Stimulated activated CD4-positive, alpha-beta T cell treated with anti-CD3 and anti-CD28 coated beads, Interleukin-15, amount 100 ng/mL, for 24 hours (primary cell): ENCODE results near the gene GNB1L.
"Not testable (repeated sequence)": the region's sequence is repeated elsewhere in the genome, so short reads cannot be mapped to it uniquely, and the experiment has no call there.

Experiments used
- DNase-seq: peaks from one replicate; pipeline ENCODE4 v3.0.0-alpha.2; 2020

The GNB1L gene

DNA sequence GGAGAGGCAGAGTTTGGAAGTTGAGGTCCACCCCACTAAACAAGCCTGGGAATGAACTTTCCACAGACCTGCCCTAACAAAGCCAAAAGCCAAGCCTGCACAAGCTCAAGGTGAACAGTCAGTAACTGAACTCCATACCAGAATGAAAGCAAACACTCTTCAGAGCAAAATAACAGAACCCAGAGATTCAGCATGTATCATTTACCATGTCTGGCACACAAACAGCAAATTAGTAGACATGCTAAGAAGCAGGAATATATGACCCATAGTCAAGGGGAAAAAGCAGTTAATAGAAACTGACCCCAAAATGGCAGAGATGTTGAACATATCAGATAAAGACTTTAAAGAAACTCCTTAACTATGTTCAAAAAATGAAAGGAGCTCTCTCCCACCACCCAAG is 62.8 kb downstream of the GNB1L start:
- DNase-seq, result no peak

DNA sequence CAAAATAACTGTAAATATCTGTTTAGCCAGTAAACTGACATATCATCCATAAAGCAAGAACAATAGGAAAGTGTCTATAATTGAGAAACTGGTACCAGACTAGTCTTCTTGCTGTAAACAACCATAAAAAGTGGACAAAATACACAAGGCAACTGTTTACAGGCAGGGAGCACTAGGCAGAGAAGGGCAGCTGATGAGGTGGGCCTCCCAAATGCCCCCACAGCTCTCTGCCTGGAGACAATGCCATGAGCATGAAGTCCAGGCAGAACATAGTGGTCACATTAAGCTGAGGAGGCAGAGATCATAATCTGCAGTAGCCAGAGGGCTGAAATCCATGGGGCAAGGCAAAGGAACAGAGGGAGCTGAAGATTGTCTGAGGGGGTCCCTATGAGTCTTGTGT is 63.4 kb downstream of the GNB1L start:
- DNase-seq, result no peak

DNA sequence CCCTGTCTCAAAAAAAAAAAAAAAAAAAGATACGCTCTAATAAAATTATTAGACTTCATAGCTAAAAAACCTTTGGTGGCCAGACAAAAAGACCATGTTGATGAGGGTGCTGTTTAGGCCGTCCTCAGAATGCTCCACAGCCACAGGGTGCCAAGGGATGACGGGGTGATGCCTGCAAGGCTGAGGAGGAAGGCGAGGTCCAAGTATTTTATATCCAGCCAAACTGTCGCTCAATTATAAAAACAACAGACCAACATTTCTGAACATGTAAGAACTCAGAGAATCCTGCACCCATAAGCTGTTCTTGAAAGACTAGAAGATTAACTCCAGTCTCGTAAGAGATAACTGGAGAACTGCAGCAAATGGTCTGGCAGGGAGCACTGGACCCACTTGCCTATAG is 64.8 kb downstream of the GNB1L start:
- no peak for DNase-seq

DNA sequence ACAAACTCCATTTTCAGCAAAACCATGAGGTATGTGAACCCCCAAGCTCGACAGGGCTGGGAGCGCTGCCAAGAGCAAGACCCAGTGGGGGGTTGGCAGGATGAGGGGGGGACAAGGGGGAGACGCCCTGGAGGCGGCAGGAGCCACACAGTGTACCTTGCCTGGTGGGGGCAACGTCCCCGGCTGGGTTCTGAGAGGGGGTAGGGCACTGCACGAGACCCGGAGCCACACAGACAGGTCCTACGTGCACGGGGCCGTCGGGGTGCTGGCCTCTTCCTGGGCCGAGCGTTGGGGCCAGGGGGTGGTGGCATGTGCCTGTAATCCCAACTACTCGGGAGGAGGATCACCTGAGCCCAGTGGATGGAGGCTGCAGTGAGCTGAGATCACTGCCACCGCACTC is 65.3 kb downstream of the GNB1L start:
- no peak for DNase-seq

DNA sequence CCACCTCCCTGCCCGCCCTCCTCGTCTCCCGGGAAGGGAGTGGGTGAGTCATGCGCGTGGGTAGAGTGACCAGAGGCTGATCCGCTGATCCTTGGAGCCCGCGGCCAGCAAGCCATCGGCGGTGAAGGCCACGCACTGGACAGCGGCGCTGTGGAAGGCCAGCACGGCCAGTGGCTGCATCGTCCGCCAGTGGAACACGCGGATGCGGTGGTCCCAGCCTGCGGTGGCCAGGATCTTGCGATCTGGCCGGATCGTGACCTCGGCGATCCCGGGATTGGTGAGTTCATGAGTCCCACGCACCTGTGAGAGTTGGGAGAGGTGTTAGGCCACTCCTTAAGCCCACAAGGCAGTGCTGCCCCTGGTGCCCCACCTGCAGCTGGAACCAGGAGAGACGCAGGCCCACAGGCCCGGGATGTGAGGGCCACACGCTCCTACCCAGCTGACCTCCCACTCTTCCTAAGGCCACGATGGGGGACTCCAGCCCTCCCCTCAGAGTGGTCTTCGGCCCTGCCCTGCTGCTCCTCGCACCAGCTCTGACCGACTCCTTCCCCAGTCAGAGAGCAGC is 65.9 kb downstream of the GNB1L start:
- DNase-seq, result no peak

DNA sequence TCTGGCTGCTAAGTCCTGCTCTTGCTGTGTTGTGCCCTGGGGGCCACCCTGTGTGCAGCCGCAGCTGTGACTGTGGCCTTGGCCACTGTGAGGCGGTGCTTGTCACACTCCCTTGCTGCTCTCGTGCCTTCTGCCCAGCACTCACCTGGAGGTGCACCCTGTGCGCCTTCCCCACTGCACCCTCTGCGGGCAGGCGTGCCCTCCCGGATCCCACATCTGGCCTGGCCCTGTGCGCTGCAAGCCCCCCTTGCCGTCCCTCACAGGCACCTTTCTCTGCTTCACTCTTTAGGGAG is 66.9 kb downstream of the GNB1L start:
- no peak for DNase-seq

DNA sequence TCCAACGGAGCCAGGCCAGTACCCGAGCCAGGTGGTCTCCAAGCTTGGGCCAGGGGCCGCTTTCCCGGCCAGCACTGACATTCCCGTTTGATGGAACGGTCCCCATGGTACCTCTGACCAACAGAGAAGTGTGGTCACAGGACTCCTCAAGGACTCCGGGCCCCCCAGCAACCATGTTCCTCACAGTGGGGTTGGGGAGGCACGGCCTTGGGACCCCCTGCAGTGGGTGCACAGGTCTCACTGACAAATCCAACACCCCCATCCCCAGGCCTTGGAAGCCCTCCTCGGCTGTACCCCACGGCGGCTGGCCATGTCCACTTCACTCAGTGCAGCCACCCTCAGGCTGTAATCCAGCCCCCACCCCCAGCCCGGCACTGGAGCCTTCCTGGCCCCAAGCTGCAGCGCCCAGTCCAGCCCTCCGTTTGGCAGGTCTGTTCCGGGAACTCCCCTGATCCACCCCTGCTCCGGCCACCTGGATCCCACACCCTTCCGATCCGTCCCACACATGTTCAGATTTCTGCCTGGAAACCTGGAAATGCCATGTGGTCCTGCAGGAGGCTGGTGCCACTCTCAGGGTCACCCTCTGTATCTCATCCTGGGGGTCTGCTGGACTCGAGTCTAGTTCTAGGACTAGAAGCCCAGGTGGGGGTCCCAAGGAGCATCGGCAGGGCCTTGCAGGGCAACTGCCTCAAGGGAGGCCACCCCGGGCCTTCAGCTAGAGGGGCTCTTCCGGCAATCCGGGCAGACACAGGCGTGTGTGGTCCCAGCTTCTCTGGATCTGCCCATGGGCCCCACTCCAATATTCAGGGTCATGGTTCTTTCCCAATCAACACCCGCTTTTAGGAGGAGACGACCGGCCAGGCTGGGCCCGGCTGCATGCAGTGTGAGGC is 67.5 kb downstream of the GNB1L start:
- DNase-seq, result no peak

DNA sequence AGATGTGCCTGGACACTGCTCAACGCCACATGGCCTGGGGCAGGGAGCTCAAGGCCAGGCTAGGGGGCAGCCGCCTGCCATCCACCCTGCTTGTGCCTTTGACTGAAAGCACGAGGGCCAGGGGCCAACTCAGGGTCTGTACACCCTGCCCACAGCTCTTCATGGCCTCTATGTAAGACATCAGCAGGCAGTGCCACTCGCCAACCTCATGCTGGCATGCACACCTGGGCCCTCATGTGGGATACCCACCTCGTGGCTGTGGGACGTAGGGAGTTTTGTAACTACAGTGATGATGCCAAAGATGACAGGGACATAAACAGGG is 68.4 kb downstream of the GNB1L start:
- no peak for DNase-seq

DNA sequence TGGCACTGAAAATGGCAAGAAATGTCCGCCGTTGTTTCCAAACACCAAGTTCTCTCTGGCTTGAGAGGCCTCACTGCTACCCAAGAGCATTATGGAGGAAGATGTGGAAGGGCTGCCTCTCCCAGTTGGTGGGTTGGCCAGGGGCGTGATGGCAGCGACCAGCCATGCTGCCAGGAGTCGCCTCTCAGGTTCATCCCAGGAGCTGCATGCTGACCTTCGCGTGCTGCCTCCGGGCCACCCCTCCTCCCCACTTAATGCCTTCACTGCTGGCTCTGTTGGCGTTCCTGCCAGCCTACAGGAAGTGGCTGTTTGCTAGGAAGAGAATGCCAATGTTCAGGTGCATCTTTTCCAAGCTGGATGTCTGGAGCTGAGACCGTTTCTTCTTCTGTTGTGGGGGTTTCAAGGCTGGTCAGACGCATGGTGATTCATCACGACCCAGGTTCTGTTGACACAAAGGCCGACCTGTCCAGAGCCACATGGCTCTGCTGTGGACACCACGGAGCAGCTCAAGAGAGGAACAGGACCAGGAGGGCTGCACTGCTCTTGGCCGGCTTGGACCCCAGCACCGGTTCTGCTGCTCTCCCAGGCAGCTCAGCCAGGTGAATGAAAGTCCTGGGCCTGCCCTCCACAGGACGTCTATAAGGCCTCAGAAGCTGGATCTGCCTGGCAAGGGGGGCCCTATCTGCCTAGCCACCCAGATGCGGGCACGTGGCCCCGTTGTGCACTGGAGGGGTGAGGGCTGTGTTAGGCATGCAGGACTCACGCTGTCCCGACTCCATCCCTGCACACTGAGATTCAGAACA is 69.0 kb downstream of the GNB1L start:
- DNase-seq, result no peak

DNA sequence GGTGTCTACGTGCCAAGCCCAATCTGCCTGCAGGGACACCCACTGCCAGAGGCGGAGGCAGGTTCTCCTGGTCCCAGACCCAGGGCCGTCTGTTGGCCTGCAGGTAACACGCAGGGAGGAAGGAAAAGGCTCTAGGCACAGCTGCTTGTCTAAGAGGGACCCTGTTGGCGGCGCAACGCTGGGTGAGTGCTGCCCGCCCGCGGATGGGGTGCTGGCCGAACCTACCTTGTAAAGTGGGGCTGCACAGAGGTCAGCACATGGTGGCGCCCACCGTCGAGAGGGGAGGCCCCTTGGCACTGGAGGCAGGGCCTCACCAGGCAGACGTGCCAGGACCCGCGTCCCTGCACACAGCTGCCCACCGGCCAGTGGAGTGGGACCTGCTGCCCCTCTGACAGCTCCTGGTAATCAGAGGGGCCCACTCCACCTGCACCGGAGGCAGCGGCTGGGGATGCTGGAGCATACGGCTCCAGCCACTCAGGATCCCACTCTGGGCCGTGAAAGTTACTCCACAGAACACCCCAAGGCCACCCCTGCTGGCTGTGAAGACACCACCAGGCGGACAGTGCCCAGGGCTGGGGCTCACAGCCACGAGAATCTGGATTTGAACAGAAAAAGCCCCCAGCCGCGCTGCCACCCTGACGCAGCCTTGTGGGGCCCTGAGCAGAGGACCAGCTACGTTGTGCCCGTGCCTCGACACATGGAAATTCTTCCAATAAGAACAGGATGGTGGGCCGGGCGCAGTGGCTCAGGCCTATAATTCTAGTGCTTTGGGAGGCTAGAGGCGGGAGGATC is 70.1 kb downstream of the GNB1L start:
- DNase-seq, result no peak

DNA sequence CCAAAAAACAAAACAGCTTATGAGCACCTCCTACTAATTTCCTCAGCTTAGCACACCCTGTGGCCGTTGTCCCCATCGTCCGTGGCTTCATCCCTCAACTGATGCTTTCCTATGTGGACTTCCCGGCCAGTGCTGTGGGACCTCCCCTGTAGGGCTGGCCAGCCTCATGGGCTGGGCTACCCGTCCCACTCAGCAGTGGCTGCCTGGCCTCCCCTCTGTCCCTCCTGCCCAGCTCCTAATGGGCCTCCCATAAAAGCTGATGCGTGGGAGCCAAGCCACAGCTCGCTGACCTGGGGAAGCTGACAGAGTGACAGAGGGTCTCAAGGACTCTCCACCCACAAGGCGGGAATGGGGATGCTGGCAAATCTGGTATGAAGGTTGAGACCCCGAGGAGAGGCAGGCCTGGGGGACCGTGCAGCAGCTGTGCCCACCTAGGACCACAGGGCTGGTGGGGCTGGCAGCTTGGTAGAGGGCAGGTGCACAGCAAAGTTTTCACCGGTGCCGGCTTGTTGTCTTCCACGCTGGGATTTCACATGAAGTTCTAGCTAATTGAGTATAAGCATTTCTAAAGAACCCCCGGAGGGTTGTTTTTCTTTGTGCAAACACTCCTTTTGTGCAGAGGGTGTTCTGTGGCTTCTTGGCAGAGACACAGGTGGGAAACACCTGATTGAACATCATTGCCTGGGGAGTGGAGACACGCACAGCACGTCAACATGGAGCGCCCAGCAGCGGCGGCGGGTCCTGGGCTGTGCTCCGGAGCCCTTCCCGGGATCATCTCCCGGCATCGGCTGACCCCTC is 70.9 kb downstream of the GNB1L start:
- no peak for DNase-seq

DNA sequence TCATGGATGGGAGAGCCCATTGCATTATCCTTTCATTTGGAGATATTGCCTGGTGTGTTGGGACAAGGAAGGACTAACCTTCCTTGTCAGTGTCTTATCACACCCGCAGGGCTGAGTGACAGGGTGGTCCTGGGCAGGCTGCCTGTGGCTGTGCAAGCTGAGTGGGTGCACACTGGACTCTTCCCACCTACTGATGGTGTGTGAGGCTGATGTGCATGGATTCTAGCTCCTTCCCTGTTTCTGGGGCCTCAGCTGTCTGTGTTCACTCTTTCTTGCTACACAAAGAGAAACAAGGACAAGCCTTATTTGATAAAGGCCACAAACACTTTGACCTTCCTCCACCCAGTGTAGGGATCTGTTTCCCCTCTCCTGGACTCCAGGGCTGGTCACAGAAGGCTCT is 72.1 kb downstream of the GNB1L start:
- no peak for DNase-seq

DNA sequence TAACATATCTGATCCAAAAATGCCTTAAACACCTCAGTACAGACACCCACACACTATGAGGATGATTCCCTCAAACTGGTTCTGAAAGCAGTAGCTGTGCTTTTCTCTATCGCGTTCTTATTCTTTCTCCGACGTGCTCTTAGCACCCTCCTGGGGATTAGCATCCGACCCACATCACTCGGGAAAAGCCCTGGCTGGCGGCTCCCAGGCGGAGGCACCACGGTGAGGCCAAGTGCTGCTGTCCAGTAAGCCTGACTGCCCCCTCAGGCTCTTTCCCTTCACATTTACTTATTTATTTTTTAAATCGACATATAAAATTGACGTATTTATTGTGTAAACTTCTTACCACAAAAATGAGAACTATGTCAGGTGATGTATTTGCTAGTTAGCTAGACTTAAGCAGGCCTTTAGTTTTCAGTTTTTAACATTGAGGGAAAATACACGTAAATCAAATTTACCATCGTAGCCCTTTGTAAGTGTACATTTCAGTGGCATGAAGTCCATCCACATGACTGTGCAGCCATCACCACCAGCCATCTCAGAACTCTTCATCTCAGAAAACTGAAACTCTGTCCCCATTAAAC is 74.9 kb downstream of the GNB1L start:
- DNase-seq, result no peak

DNA sequence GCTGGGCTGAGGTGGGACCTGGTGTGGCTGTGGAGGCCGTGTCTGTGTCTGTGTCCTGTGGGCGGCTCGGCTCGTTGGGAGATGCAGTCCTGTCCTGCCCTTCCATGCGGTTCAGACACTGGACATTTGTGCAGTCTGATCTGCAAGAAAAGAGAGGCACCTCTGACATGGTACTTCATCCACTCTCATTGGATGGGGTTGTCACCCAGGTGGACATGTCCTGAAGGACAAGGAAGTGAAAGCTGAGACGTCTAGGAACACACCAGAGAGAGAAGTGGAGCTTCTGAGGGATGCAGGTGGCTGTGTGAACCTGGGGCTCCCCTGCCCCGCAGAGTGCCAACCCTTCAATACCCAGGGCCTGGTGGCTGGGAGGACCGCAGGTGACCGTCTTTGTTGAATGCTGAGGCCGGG is 75.7 kb downstream of the GNB1L start:
- no peak for DNase-seq

DNA sequence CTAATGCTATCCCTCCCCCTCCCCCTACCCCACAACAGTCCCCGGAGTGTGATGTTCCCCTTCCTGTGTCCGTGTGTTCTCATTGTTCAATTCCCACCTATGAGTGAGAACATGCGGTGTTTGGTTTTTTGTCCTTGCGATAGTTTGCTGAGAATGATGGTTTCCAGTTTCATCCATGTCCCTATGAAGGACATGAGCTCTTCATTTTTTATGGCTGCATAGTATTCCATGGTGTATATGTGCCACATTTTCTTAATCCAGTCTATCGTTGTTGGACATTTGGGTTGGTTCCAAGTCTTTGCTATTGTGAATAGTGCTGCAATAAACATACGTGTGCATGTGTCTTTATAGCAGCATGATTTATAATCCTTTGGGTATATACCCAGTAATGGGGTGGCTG is 77.5 kb downstream of the GNB1L start:
- DNase-seq, result not testable (repeated sequence)

DNA sequence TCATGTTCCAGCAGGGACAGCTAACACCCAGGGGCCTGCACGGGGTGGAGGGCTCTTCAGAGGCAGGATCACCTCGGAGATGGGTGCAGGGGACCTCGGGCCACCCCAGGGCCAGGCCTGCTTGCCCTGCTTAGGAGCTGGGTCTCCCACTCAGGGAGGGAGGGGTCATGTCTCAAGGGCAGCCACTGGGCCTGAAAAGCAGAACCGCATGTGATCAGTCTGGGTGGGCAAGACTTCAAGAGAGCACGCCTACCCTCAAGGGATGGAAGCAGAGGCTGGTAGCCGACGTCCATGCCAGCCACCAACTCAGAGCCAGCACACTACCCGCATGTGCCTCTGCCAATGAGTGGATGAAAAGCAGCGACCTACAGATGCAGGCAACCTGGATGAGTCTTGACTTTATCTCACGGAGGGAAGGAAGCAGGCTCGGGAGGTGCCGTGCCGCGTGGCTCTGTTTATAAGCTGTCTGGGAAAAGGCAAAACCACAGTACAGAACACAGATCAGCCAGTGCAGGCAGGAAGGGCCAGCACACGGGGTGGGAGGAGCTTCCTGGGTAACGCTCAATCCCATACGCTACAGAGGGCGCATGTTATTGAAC is 78.1 kb downstream of the GNB1L start:
- no peak for DNase-seq

DNA sequence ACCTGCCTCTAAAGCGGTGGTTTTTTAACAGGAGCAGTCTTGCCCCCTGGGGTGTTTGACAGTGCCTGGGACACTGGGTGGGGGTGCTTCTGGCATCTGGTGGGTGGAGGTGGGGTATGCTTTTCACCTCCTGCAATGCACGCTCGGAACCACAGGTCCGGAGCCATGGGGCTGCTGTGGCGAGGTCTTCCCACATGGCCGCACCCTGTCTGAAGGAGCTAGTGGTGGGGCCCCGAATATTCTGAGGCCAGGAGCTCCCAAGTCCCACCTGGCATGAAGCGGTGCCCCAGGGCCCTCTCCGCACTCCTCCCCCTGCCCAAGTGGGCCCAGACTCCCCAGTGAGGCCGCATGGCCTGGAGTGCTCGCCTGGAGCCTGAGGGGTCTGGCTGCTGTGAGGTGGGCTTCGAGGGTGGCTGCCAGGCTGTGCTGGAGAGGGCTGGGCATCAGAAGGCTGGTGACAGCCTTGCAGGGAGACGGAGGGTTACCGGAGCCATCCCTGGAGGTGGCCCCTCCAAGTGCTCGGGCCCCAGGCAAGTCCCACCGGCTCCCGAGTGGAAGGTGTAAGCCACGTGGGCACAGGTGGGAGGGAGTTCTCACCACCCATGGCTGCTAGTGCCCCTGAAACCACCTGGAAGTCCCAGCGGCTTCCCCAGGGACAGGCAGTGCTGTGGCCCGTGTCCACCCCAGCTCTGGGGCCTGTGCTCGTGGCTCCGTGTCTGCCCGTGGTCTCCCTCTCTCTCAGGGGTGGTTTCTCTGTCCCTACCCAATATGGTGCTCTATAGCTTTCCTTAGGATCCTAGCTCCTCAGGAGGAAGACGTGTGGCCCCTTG is 79.0 kb downstream of the GNB1L start:
- DNase-seq, result no peak

DNA sequence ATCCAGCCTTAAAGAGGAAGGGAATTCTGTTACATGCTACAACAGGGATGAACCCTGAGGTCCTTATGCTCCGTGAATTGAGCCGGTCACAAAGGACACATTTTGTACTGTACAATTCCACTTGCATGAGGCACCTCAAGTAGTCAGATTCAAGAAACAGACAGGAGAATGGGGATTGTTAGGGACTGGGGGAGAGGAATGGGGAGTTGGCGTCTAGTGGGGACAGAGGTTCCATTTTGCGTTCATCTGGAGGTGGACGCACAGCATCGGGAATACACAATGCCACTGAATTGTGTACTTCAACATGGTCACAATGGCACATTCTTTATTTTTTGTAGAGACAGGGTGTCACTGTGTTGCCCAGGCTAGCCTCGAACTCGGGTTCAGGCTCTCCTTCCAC is 80.0 kb downstream of the GNB1L start:
- no peak for DNase-seq

DNA sequence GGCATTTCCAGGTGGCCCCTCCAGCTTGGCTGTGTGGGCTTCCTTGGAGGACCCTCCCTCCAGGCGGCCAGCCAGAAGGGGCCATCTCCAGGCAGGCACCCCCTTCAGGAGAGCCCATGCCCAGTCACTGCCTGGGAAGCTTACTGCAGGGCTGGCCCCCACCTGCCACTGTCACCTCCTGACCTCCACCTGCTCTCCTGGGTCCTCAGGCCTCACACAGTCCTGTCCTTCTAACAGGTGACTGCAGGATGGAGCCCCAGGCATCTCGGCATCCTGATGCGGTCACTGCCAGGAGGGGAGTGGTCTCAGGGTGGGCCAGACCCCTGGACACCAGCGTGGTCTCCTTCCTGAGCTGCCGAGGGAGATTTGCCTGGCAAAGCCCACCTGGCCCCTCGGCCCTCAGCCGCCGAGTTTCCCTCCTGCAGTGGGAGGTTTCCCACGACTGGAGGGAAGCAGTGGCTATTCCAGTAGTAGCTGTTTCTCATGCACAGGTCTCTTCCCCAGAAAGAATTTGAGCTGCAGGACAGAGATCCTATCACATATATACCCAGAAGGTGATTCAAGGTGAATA is 81.1 kb downstream of the GNB1L start:
- DNase-seq, result no peak

DNA sequence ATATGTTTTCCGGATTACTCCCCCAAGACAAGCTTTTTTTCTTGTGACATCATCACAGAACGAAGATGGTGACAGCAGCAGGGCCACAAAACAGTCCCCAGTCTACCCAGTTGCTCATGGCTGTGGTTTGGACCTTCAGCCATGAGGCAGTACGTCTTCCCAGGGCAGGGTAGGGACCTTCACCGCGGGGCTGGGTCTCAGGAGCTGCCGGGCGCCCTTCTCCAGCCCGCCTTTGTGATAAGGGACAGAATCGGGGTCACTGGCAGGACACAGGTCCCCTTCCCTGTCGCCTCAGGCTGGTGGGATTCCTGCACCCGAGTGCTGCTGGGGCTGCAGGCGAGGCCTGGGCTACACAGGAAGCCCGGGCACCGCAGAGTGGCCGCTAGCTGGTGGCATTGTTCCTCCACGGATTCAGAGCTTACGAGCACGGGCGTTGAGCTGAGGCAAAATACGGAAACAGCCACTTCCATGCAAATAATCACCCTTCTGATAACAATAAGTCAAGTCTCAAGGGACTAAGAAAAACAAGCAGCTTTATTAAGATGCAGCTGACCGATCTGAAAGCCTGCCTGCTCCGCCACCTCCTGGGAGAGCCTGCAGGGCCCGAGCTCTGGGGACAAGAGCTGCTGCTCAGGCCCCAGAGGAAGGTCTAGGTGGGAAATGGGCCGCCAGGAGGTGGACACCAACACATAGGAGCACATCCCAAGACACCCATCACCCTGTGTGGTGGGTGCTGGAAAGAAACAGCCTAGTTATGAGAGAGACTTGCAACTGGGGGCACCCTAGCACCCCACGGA is 81.8 kb downstream of the GNB1L start:
- DNase-seq, result no peak
